HG03097 (cell line): ENCODE data around the gene KIF12.
"Not testable (repeated sequence)": the region's sequence is repeated elsewhere in the genome, so short reads cannot be mapped to it uniquely, and the experiment has no call there.

Experiments used
- ATAC-seq: cut with Tn5 transposase; IDR thresholded peaks from one replicate; pipeline ENCODE4 v1.9.1; 2021; ENCODE audit not compliant: unreplicated experiment, low FRiP score

Gene KIF12

GRCh38 chr9:114049441-114050225 is 49.5 kb downstream of the KIF12 start:
- ATAC-seq, result no peak

GRCh38 chr9:114048533-114049415 is 50.3 kb downstream of the KIF12 start:
- ATAC-seq, result no peak

GRCh38 chr9:114047717-114048116 is 51.4 kb downstream of the KIF12 start:
- ATAC-seq, result no peak

- ATAC-seq, result no peak
Observed at GRCh38 chr9:114046875-114047274, 52.2 kb downstream of the KIF12 start.

- no peak for ATAC-seq
Observed at GRCh38 chr9:114046237-114046755, 52.8 kb downstream of the KIF12 start.

GRCh38 chr9:114043660-114044059 is 55.4 kb downstream of the KIF12 start:
- not testable (repeated sequence) for ATAC-seq
